HCEC 1CT (cell line): ENCODE measurements around the gene MYO10.
"Not testable (repeated sequence)": the region's sequence is repeated elsewhere in the genome, so short reads cannot be mapped to it uniquely, and the experiment has no call there.

ENCODE experiments used
- DNase-seq: peaks from one replicate; pipeline ENCODE4 v3.0.0-alpha.2; 2017

MYO10 gene

GRCh38 chr5:16737209-16737608 is 198.9 kb downstream of the MYO10 start:
- DNase-seq = no peak

- DNase-seq = peak; percentile 52
These were observed 199.7 kb downstream of the MYO10 start for GRCh38 chr5:16736158-16736995.

GRCh38 chr5:16735101-16736060 is 200.7 kb downstream of the MYO10 start:
- no peak for DNase-seq

GRCh38 chr5:16733331-16734006 is 202.6 kb downstream of the MYO10 start:
- no peak for DNase-seq

GRCh38 chr5:16732356-16732755 is 203.7 kb downstream of the MYO10 start:
- DNase-seq = no peak

- no peak for DNase-seq
These were observed 208.2 kb downstream of the MYO10 start for GRCh38 chr5:16727755-16728325.

- DNase-seq = peak; percentile 5
These were observed 209.5 kb downstream of the MYO10 start for GRCh38 chr5:16726538-16726946.

GRCh38 chr5:16725575-16725974 is 210.5 kb downstream of the MYO10 start:
- DNase-seq = no peak

- DNase-seq = no peak
These were observed 212.3 kb downstream of the MYO10 start for GRCh38 chr5:16723821-16724220.

GRCh38 chr5:16722097-16722495 is 214.0 kb downstream of the MYO10 start:
- no peak for DNase-seq

GRCh38 chr5:16721151-16722096 is 214.7 kb downstream of the MYO10 start:
- no peak for DNase-seq

GRCh38 chr5:16718036-16718435 is 218.1 kb downstream of the MYO10 start:
- DNase-seq = not testable (repeated sequence)

GRCh38 chr5:16713386-16713928 is 222.6 kb downstream of the MYO10 start:
- DNase-seq = no peak

- no peak for DNase-seq
These were observed 223.5 kb downstream of the MYO10 start for GRCh38 chr5:16712620-16713019.

- DNase-seq = no peak
These were observed 223.9 kb downstream of the MYO10 start for GRCh38 chr5:16712178-16712577.

- DNase-seq = no peak
These were observed 226.2 kb downstream of the MYO10 start for GRCh38 chr5:16709691-16710433.

- no peak for DNase-seq
These were observed 228.3 kb downstream of the MYO10 start for GRCh38 chr5:16707869-16708192.

GRCh38 chr5:16707168-16707868 is 228.8 kb downstream of the MYO10 start:
- no peak for DNase-seq

- DNase-seq = no peak
These were observed 231.1 kb downstream of the MYO10 start for GRCh38 chr5:16704945-16705344.

- no peak for DNase-seq
These were observed 233.1 kb downstream of the MYO10 start for GRCh38 chr5:16702964-16703363.
